ENCODE measurements around the gene PPTC7. TPM values are rescaled to one million over a fixed set of nuclear protein-coding genes. Genes with fewer than 3 reads are reported as not detected.

Gene PPTC7
- total and polyA plus RNA-seq, 2 of the 13 experiments (the other 11 are each of a cell fraction or from before 2014, with no cell fraction given): 4.8 to 12.3 TPM

- Histone ChIP-seq H3K4me1 (ENCODE audit: insufficient read depth, low read length) (peaks cover 10% of the 10 kb centered on the region), H4K20me1 (ENCODE audit: insufficient read depth, low read length) (no peaks in the 10 kb centered on the region), H3K79me2 (ENCODE audit: insufficient read depth, low read length) (no peaks in the 10 kb centered on the region), H3K4me3 (replicated peaks in 1 of 3; ENCODE audit: insufficient read depth in 1 of 3, low read depth in 2 of 3, low read length in 3 of 3) (no peak overlapping the region), H3K9ac (ENCODE audit: insufficient read depth, low read depth, low read length) (no peak overlapping the region), H3K36me3 (replicated peaks in 1 of 2; ENCODE audit: control insufficient read depth in 1 of 2, insufficient read depth in 2 of 2, low read length in 2 of 2) (no peaks in the 10 kb centered on the region), H3K4me2 (ENCODE audit: low read depth, low read length) (0 out of 2 replicates have a peak overlapping the region, but pooled peaks have one; percentile 74), H3K9me3 (ENCODE audit: low read length) (no peaks in the 10 kb centered on the region), H3K27ac (ENCODE audit: extremely low read length, insufficient read depth, low read length) (no peak overlapping the region), H3K27me3 (ENCODE audit: control insufficient read depth in 1 of 2, insufficient read depth in 2 of 2, low read length in 2 of 2) (no peaks in the 10 kb centered on the region; a peak in 1 of 5 replicates), H2AFZ (ENCODE audit: low read length) (no peak overlapping the region)
- TF ChIP-seq GZF1 (CRISPR knock-in tag; IDR thresholded peaks at IDR 0.05): no peak
- no peak for TF ChIP-seq RBFOX2 (IDR thresholded peaks at IDR 0.05; ENCODE audit: low read depth, low read length)
- TF ChIP-seq CREBL2 (CRISPR knock-in tag; IDR thresholded peaks at IDR 0.05; ENCODE audit: borderline replicate concordance): no peak
- no peak for TF ChIP-seq LBX2 (CRISPR knock-in tag; IDR thresholded peaks at IDR 0.05; ENCODE audit: borderline replicate concordance)
- no peak for TF ChIP-seq GRHL1 (CRISPR knock-in tag; conservative IDR thresholded peaks at IDR 0.05)
- TF ChIP-seq ZNF773 (CRISPR knock-in tag; IDR thresholded peaks at IDR 0.05; ENCODE audit: borderline replicate concordance): no peak
- no peak for TF ChIP-seq HCFC1 (IDR thresholded peaks at IDR 0.05; ENCODE audit: low read depth, low read length)
- TF ChIP-seq AFF4 (CRISPR knock-in tag; IDR thresholded peaks at IDR 0.05): no peak
- no peak for TF ChIP-seq RCOR2 (CRISPR knock-in tag; IDR thresholded peaks at IDR 0.05)
- CTCF ChIA-PET (ENCODE audit: low intra/inter-chr PET ratio, low total read pairs): no interaction called here
- no peak for FAIRE-seq
- in situ Hi-C loops (cut with HindIII; ENCODE audit: extremely low pct_ligation_motif_present, low pct_unique_long_range_greater_than_20kb) (no loop called here), intact Hi-C loops (cut with micrococcal nuclease; ENCODE audit: unreplicated experiment) (no loop called here)
- no peak for ATAC-seq
- POLR2A ChIA-PET: no interaction called here
- 90% methylated on average over 8 of the region's 8 CpGs for WGBS (ENCODE audit: low lambda C conversion rate)
- no TSS peak for BruUV-seq (replicated peaks)
- no peak for DNase-seq (ENCODE audit: low spot score)
These were observed 32.1 kb upstream of the PPTC7 start for GRCh38 chr12:110615171-110615570.
